ENCODE data around the gene ANAPC16.

ANAPC16 gene

GRCh38 chr10:72283131-72283530, 67.3 kb downstream of the ANAPC16 start:
- no peak for DNase-seq (ENCODE audit: low read depth)

All from HS-27A (cell line).